HG02588 (cell line): Measurements from ENCODE around the gene STAU1.
"Not testable (repeated sequence)": the region's sequence is repeated elsewhere in the genome, so short reads cannot be mapped to it uniquely, and the experiment has no call there.

Experiments
- ATAC-seq: cut with Tn5 transposase; IDR thresholded peaks from one replicate; pipeline ENCODE4 v1.9.1; 2021; ENCODE audit warnings: mild to moderate bottlenecking, moderate library complexity; ENCODE audit not compliant: unreplicated experiment

STAU1 gene

DNA sequence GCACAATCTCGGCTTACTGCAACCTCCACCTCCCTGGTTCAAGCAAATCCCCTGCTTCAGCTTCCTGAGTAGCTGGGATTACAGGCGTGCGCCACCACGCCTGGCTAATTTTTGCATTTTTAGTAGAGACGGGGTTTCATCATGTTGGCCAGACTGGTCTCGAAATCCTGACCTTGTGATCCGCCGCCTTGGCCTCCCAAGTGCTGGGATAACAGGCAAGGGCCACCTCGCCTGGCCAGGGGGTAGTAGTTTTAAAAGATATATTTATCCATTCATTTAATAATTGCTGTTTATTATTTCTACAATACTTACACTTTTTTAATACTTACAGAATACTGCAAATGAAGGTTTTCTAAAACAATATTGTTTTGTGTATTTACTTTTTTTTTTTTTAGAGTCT, 15.6 kb upstream of the STAU1 start:
- no peak for ATAC-seq

- no peak for ATAC-seq
These were observed 14.9 kb upstream of the STAU1 start for GRCh38 chr20:49203011-49203410.

DNA sequence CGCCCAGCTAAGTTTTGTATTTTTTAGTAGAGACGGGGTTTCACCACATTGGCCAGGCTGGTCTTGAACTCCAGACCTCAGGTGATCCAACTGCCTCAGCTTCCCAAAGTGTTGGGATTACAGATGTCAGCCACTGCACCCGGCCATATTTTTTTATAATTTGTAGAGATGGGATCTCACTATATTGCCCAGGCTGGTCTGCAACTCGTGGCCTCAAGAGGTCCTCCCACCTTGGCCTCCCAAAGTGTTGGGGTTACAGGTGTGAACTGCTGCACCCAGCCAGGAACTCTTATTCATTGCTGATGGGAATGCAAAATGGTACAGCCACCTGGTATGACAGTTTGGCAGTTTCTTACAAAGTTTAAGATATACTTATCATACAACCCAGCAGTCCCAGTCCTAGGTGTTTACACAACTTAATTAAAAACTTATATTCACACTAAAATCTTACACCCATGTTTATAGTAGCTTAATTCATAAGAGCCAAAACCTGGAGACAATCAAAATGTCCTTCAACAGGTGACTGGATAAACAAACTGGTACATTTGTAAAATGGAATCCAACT, 11.7 kb upstream of the STAU1 start:
- no peak for ATAC-seq

DNA sequence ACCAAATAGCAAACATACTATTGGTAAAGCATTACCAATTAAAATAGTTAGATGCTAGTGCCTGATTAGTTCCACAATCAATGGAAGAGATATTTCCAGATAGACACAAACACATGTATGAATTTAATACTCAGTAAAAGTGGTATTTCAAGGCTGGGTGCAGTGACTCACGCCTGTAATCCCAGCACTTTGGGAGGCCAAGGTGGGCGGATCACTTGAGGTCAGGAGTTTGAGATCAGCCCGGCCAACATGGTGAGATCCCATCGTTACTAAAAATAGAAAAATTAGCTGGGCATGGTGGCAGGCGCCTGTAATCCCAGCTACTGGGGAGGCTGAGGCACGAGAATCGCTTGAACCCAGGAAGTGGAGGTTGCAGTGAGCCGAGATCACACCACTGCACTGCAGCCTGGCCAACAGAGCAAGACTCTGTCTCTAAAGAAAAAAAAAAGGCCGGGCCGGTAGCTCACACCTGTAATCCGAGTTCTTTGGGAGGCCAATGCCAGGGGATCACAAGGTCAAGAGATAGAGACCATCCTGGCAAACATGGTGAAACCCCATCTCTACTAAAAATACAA, 4.9 kb upstream of the STAU1 start:
- not testable (repeated sequence) for ATAC-seq

DNA sequence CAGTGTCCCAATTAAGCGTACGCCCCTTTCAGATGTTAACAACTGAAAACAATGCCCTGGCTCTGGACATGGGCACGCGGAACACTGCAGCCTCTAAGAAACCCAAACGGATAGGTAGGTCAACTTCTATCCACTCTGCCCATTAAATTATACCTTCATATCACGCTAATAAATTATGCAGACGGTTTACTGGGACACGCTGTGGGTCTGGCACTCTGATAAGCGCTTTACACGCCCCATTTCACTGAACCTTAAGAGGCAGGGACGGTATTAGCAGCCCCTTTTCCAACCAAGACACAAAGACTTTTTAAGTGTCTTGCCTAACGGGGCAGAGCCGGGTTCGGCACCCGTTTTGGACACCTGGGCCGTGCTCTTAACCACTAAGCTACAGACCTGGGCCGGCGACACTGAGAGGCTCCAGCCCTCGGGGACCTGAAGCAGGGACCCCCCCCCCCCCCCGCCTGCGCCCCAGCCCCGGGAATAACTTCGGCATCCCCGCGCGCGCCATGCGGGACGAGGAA, 744 bp downstream of the STAU1 start:
- ATAC-seq: no peak

DNA sequence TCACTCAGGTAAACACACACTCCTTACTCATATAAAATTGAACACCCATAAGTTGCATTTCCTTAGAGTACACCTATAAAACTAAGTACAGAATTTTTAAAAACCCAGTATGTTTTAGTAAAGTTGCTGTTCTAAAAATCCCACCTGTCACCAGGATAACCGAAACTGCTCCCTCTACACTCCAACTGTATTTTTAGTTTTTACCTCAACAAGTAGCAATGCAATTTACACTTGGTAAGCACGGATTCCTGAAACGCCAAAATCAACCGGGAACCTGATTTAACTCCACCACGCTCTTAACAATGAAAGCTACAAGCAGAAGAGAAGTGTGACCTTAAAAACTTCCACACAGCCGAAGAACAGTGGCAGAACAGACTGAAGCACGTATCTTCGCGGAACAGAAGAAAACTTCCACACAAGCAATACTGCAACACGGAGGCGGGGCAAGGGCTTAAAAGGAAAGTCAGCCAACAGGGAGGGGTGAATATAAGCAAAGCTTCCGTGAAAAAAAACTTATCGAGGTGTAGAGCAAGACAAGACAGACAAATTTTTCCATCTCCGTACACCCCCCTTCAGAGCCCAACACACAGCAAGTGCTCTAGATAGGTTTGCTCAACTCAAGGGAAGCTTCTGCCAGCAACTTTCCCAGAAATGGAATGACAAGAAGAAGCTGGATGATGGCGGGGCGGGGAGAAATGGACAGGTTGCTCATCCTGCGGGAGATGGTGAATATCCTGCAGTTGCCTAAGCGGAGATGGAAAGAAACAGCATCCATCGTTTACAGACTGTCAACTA, 1.4 kb downstream of the STAU1 start:
- no peak for ATAC-seq

GRCh38 chr20:49185071-49185761, 2.9 kb downstream of the STAU1 start:
- ATAC-seq: no peak

DNA sequence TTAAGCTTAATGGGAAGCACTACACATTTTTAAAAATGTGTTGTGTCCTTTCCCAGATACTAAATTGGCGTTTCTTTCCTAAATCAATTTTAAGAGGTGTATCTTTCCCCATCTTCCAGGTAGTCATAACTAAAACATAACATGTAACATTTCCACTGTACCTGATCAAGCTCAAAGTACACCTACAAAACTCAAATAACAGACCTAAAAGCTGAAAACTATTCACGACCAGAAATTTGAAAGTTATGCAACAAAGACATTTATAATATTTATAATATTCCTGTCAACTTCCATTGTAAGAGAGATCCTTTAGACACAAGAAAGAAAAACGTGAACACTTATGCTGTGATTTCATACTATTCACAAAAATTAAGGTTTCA, 3.5 kb downstream of the STAU1 start:
- no peak for ATAC-seq

DNA sequence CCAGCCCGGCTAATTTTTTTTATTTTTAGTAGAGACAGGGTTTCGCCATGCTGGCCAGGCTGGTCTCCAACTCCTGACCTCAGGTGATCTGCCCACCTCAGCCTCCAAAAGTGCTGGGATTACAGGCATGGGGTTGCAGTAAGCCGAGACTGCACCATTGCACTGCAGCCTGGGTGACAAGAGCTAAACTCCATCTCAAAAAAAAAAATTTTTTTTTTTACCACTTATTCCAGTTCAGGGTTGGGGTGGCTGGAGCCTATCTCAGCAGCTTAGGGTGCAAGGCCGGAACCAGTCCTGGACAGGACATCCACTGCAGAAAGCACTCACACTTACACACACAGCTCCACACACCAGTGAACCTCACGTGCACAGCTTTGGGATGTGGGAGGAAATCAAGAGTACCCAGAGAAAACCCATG, 4.0 kb downstream of the STAU1 start:
- not testable (repeated sequence) for ATAC-seq

DNA sequence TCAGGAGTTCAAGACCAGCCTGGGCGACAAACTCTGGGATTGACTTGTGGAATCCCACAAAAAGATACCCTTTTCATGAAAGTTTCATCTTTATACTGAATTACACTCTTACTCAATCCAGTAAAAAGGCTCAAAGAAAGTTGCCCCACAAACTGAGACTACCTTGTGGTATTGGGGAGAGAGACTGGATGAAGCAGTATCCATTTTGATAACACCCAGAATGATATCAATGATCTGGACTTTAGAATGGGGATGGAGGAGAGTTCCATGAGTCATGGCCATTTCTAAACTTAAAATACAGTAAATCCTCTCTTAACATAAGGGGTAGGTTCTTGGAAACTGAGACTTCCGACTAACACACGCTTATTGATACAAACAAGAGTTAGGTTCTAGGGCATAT, 4.7 kb downstream of the STAU1 start:
- ATAC-seq: no peak

- ATAC-seq: no peak
These were observed 6.8 kb downstream of the STAU1 start for GRCh38 chr20:49181265-49181877.

DNA sequence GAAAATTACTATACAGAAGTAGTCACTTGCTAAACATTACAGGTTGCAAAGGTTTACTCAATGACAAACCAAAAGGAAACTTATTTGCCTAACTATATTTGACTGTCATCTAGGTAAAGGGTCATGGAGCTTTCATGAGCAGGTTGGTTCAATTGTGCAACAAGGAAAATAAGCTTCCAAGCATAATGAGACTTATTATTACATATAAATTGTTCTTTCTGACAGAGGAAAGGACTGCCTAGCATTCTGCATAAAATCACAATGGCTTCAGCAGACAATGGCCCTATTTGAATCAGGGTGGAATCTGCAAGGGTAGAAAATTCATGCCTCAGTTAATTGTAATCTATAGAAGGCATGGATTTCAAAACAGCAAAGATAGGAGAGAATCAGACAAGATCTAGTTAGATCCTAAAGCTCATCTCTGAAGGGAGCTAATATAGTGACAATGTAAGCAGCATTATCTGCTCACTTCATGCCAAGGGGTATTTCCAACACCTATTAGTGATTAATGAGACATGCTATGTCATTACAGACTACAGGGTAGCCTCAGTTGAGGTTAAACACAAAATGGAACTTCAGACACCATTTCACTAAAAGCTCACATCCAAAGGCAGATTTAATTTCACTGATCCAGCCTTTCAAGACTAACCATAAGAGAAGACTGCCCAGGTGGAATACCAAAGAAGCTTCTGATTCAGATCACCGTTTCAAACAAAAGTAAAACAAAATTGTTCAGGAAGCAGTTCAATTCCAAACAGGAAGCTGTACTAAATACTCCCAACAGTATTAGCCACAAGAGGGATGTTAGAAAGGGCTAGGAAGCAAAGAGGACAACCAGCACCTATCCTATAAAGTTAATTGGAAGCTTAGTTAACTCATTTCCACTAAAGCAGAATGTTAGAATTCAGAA, 8.5 kb downstream of the STAU1 start:
- ATAC-seq: no peak

DNA sequence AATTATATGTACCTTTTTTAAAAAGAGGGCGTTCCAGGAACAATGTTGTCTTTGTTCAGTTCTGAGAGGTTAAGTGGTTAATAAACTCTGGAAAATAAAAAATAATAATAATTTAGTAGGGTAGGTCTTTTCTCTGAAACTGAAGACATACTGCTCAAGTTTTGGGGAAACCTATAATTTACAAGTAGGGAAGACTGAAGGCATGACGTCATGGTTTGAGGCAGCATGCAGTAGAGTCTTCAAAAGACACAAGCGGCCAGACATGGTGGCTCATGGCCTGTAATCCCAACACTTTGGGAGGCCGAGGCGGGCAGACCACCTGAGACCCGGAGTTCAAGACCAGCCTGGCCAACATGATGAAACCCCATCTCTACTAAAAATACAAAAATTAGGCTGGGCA, 14.0 kb downstream of the STAU1 start:
- no peak for ATAC-seq

- no peak for ATAC-seq
These were observed 15.7 kb downstream of the STAU1 start for GRCh38 chr20:49172413-49172812.

DNA sequence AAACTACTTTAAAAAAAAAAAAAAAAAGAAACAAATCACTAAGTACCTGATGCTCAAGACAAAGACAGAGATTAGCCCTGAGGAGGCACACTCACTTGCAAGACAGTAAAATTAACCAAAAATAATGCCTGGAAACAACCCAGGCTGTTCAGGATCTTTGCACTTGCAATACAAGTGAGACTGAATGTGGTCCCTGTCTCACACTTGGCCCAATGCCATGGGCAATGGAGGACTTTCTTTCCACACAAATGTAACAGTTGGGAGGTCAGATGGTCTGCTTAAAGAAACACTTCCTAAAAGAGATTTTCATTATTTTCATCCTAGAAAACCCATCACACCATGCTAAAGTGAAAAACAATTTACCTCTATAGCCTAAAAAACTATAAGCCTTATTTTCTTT, 16.2 kb downstream of the STAU1 start:
- ATAC-seq: no peak

DNA sequence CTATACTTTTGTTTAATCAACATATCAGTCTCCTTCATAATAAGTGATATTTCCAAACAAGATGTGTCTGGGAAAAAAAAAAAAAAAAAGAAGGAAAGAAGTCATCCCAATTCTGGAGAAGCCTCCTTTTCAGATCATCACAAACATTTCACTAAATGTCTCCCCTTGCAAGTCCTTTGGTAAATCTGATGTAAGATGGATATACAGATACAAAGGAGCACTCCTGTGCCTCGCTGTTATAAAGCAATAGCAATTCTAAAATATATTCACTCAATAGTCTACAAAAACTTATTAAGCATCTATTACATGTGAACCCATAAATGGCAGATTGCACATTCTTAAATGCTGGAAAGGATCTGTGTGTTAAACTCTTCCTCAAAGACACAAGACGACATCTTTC, 17.4 kb downstream of the STAU1 start:
- no peak for ATAC-seq

DNA sequence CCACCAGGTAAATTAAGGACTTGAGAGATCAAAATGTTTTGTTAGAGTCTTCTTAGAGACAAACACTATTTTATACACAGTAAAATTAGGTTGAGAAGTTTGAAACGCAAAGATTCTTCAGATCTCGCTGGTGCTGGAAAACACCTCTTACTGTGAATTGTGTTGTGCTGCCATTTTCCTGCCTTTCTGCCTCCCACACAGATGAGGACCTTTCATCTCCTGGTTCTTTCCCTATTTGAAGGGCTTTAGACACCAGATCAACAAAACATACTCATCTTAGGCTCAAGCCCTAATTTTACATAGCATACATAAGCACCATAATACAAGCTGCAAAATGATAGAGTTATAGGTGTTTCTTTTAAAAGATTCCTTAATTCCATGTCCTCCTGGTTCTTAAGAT, 18.6 kb downstream of the STAU1 start:
- no peak for ATAC-seq

- ATAC-seq: not testable (repeated sequence)
These were observed 19.3 kb downstream of the STAU1 start for GRCh38 chr20:49168864-49169263.

- ATAC-seq: no peak
These were observed 20.2 kb downstream of the STAU1 start for GRCh38 chr20:49167811-49168507.
